ENCODE data around the gene TRIO. TPM values are rescaled to one million over a fixed set of nuclear protein-coding genes. Genes with fewer than 3 reads are reported as not detected.

TRIO gene
- total RNA-seq, 6 donors from 2014 or later = 138 to 408 (median 156) TPM

DNA sequence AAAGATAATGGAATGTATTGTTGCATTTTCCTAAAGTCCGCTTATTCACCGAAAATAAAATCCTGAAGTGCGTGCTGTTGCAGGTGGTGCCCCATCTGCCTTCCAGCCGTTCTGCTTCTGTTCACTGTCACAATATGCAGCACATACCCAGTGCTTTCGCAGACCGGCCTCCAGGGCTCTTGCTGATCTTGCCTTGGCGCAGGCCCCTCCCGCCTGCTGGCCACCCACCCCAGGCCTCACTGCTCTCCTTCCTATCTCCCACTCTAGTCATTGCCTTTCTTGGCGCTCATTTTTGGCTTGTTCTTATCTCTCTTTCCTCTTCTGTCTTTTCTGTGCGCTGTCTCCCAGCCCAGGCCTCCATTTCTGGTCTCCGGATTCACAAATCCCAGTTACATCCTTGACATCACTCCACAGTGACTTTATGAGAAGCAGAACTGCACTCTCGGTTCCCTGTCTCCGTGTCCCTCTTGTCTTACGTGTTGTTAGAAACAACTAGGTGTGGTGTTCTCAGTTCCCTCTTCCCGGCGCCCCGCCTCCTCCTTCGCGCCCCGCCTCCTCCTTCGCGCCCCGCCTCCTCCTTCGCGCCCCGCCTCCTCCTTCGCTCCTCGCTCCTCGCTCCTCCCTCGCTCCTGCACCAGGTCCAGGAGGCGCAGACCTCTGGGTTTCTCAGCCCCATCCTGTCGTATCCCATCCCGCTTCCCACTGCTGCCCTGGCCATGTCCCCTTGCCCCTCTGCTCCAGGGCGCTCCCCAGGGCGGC lies 236.8 kb downstream of the TRIO start:
- DNase-seq = peak in 1 of 2 donors; percentile 84
- no peak overlapping the region for H3K27ac ChIP-seq
- no peak overlapping the region for H3K4me3 ChIP-seq
- no peak for TF ChIP-seq POLR2A (IDR thresholded peaks at IDR 0.05)
- TF ChIP-seq, protein P1, sequence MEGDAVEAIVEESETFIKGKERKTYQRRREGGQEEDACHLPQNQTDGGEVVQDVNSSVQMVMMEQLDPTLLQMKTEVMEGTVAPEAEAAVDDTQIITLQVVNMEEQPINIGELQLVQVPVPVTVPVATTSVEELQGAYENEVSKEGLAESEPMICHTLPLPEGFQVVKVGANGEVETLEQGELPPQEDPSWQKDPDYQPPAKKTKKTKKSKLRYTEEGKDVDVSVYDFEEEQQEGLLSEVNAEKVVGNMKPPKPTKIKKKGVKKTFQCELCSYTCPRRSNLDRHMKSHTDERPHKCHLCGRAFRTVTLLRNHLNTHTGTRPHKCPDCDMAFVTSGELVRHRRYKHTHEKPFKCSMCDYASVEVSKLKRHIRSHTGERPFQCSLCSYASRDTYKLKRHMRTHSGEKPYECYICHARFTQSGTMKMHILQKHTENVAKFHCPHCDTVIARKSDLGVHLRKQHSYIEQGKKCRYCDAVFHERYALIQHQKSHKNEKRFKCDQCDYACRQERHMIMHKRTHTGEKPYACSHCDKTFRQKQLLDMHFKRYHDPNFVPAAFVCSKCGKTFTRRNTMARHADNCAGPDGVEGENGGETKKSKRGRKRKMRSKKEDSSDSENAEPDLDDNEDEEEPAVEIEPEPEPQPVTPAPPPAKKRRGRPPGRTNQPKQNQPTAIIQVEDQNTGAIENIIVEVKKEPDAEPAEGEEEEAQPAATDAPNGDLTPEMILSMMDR (IDR thresholded peaks at IDR 0.05) = no peak
- no peak for TF ChIP-seq EP300 (IDR thresholded peaks at IDR 0.05)
- TF ChIP-seq POLR2AphosphoS5 (IDR thresholded peaks at IDR 0.05) = no peak
- H3K4me1 ChIP-seq = no peaks in the 10 kb centered on the region
- no peaks in the 10 kb centered on the region for H3K9me3 ChIP-seq
- ATAC-seq (ENCODE audit: low FRiP score in 2 of 2) = peak in 1 of 2 donors; percentile 75
- 90% methylated on average over 34 to 35 of the region's 35 CpGs for WGBS, 2 donors
- no peaks in the 10 kb centered on the region for H3K27me3 ChIP-seq
- peaks cover 24 to 88% (median 59%) of the 10 kb centered on the region in 4 donors for H3K36me3 ChIP-seq

DNA sequence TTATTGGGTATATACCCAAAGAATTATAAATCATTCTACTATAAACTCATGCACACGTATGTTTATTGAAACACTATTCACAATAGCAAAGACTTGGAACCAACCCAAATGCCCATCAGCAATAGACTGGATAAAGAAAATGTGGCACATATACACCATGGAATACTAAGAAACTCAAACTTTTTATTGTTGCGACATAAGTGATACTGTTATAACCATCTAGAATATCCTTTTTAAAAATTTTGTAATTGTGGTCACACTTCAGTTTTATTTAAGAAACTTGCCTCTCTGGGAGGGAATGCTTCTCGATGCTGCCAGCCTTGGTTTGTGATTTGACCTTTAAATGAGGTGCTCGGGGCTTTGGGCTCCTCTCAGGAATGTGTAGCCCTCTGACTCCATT lies 237.6 kb downstream of the TRIO start:
- Histone ChIP-seq H3K4me1 (no peaks in the 10 kb centered on the region), H3K36me3 (peaks cover 24 to 86% (median 57%) of the 10 kb centered on the region in 4 donors), H3K9me3 (no peaks in the 10 kb centered on the region), H3K27me3 (no peaks in the 10 kb centered on the region), H3K4me3 (no peak overlapping the region), H3K27ac (no peak overlapping the region)
- DNase-seq = no peak
- ATAC-seq (ENCODE audit: low FRiP score in 2 of 2) = no peak
- TF ChIP-seq POLR2A (IDR thresholded peaks at IDR 0.05) (no peak), POLR2AphosphoS5 (IDR thresholded peaks at IDR 0.05) (no peak), EP300 (IDR thresholded peaks at IDR 0.05) (no peak)
- TF ChIP-seq, protein P1 (IDR thresholded peaks at IDR 0.05) = no peak
- WGBS, 2 donors = 80 to 88% methylated on average over 4 of the region's 4 CpGs

DNA sequence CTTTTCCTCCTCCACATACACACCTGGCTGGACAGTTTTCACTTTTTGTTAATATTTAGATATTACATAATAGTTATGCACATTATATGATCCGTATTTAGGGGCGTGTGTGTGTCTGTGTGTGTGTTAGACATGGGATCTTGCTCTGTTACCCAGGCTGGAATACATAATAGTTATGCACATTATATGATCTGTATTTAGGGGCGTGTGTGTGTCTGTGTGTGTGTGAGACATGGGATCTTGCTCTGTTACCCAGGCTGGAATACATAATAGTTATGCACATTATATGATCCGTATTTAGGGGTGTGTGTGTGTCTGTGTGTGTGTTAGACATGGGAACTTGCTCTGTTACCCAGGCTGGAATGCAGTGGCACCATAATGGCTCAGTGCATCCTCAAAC lies 239.5 kb downstream of the TRIO start:
- WGBS, 2 donors = 88 to 89% methylated on average over 4 of the region's 4 CpGs
- no peak for TF ChIP-seq POLR2A (IDR thresholded peaks at IDR 0.05)
- TF ChIP-seq, protein P1 (IDR thresholded peaks at IDR 0.05) = no peak
- no peak for TF ChIP-seq POLR2AphosphoS5 (IDR thresholded peaks at IDR 0.05)
- no peak for TF ChIP-seq EP300 (IDR thresholded peaks at IDR 0.05)
- H3K27ac ChIP-seq = no peak overlapping the region
- no peaks in the 10 kb centered on the region for H3K27me3 ChIP-seq
- no peak overlapping the region for H3K4me3 ChIP-seq
- ATAC-seq (ENCODE audit: low FRiP score in 2 of 2) (no peak), DNase-seq (no peak)
- H3K9me3 ChIP-seq = no peaks in the 10 kb centered on the region
- H3K4me1 ChIP-seq = no peaks in the 10 kb centered on the region
- H3K36me3 ChIP-seq = peaks cover 30 to 89% (median 63%) of the 10 kb centered on the region in 4 donors

DNA sequence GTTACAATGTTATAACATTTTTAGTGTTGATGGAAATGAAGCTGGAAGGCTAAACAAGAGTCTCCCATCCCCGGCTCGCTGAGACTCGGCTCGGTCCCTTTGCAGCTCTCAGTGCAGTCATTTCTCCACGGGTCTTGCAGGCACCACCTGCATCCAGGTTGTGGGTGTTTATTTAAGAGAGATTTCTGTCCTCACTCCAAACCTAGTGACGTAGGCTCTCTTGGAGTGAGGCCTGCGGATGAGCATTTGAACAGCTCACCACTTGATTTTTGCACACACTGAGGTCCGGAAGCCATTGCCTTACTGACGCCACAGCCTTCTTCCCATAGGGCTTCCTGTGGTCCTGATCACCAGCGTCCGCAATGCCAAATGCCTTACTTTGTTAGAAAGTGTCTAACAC lies 240.8 kb downstream of the TRIO start:
- TF ChIP-seq, protein P1 (IDR thresholded peaks at IDR 0.05) = no peak
- no peak for TF ChIP-seq POLR2AphosphoS5 (IDR thresholded peaks at IDR 0.05)
- no peak for TF ChIP-seq POLR2A (IDR thresholded peaks at IDR 0.05)
- TF ChIP-seq EP300 (IDR thresholded peaks at IDR 0.05) = no peak
- Histone ChIP-seq H3K27ac (no peak overlapping the region), H3K27me3 (no peaks in the 10 kb centered on the region), H3K36me3 (peaks cover 27 to 89% (median 59%) of the 10 kb centered on the region in 4 donors), H3K4me3 (no peak overlapping the region), H3K9me3 (no peaks in the 10 kb centered on the region), H3K4me1 (no peaks in the 10 kb centered on the region)
- 83 to 90% methylated on average over 11 of the region's 11 CpGs for WGBS, 2 donors
- DNase-seq = no peak
- ATAC-seq (ENCODE audit: low FRiP score in 2 of 2) = no peak

DNA sequence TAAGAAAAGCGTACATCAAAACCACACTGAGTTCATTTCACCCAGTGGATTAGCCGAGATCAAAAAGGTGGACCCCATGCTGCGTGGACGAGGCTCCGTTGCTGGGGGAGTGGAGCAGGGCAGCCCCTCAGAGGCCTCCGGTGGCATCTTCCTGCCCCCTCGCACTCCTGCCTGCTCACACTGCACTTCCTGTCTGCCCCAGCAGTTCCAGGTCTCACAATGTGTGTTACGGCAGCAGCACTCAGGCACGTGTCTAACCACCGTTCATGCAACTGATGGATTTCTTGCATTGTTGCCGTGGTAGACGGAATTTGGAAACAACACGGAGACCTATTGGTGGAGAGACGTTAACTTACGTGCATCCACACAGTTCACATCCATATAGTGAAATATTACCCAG lies 241.9 kb downstream of the TRIO start:
- no peaks in the 10 kb centered on the region for H3K4me1 ChIP-seq
- no peak for DNase-seq
- H3K36me3 ChIP-seq = peaks cover 17 to 89% (median 58%) of the 10 kb centered on the region in 4 donors
- TF ChIP-seq POLR2AphosphoS5 (IDR thresholded peaks at IDR 0.05) (no peak), POLR2A (IDR thresholded peaks at IDR 0.05) (no peak), EP300 (IDR thresholded peaks at IDR 0.05) (no peak)
- TF ChIP-seq, protein P1 (IDR thresholded peaks at IDR 0.05) = no peak
- no peaks in the 10 kb centered on the region for H3K9me3 ChIP-seq
- H3K27ac ChIP-seq = no peak overlapping the region
- no peak for ATAC-seq (ENCODE audit: low FRiP score in 2 of 2)
- 81 to 88% methylated on average over 15 of the region's 15 CpGs for WGBS, 2 donors
- H3K4me3 ChIP-seq = no peak overlapping the region
- H3K27me3 ChIP-seq = no peaks in the 10 kb centered on the region

Measured in upper lobe of left lung (tissue), 6 donors.